ENCODE results near the gene DCP1A.

DCP1A gene

GRCh38 chr3:53247619-53248018 lies 99.7 kb downstream of the DCP1A start:
- DNase-seq = no peak

- DNase-seq = no peak
These were observed 103.1 kb downstream of the DCP1A start for GRCh38 chr3:53244271-53244670.

- no peak for DNase-seq
These were observed 103.6 kb downstream of the DCP1A start for GRCh38 chr3:53243785-53244184.

- peak; percentile 14 for DNase-seq
These were observed 104.2 kb downstream of the DCP1A start for GRCh38 chr3:53243165-53243564.

- DNase-seq = no peak
These were observed 104.7 kb downstream of the DCP1A start for GRCh38 chr3:53242642-53243041.

- DNase-seq = no peak
These were observed 105.2 kb downstream of the DCP1A start for GRCh38 chr3:53242155-53242554.

- no peak for DNase-seq
These were observed 106.1 kb downstream of the DCP1A start for GRCh38 chr3:53240989-53241972.

- DNase-seq = no peak
These were observed 107.5 kb downstream of the DCP1A start for GRCh38 chr3:53239800-53240199.

GRCh38 chr3:53238886-53239285 lies 108.5 kb downstream of the DCP1A start:
- DNase-seq = no peak

GRCh38 chr3:53238051-53238850 lies 109.1 kb downstream of the DCP1A start:
- peak; percentile 38 for DNase-seq

GRCh38 chr3:53236112-53236841 lies 111.1 kb downstream of the DCP1A start:
- no peak for DNase-seq

GRCh38 chr3:53235545-53235944 lies 111.8 kb downstream of the DCP1A start:
- no peak for DNase-seq

GRCh38 chr3:53234841-53235232 lies 112.5 kb downstream of the DCP1A start:
- no peak for DNase-seq

GRCh38 chr3:53234130-53234840 lies 113.1 kb downstream of the DCP1A start:
- DNase-seq = no peak
